ENCODE results near the gene GPR158. TPM values are rescaled to one million over a fixed set of nuclear protein-coding genes. Genes with fewer than 3 reads are reported as not detected.

Gene GPR158
- total RNA-seq, 1 experiment from 2014 or later, result 0.58 TPM

DNA sequence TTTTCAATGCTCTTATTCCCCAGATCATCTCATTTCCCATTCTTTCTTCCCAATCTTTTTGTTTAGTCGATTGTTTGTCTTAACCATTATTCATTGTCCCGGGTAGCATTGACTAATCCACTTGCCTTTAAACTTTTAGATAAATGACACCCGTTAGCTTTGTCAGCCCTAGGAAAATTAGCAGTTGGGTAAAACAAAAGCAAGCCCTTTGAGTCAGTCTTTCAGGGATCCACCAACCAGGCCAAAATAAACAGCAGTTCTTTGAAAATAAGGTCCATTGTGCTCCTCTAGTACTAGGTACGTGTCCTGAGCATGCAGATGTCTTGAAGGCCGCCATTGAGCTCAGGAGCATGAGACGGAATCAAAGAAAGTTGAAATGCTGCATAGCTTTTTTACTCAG is 389.6 kb downstream of the GPR158 start:
- no peak for DNase-seq (ENCODE audit: low spot score)

DNA sequence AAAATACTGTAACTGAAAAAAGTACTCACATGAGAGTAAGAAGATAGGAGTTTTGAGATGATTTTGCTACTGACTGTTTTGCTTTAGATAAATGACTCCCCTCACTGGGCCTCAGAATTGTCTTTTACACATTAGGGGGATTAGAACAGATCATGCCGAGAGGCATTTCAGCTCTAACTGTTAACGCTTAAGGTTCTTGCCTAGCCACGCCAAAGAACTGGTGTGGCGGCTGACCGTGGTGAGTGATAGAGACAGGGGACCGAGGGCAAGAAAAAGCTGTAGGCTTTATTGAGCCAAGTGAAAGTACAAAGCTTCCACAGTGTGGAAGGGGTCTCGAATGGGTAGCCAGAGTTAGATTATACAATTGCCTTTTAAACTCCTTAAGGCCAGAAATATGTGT is 390.8 kb downstream of the GPR158 start:
- DNase-seq (ENCODE audit: low spot score), result no peak

DNA sequence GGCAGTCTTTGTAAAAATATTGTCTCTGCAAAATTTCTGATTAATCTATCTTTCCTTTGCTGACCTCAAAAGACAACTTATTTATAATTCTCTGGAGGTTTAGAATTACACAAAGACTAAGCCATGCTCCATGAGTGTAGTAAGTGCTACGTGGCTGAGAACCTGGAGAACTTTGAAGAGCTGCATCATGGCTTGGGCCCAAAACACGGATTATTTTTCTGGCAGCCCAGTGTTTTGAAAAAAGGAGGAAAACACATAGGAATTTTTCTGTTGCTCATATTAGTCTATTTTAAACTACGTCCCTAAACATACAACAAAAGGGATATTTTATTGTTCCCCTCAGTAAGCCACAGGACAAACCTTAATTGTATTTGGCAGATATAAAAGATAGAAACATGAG is 398.5 kb downstream of the GPR158 start:
- no peak for DNase-seq (ENCODE audit: low spot score)

DNA sequence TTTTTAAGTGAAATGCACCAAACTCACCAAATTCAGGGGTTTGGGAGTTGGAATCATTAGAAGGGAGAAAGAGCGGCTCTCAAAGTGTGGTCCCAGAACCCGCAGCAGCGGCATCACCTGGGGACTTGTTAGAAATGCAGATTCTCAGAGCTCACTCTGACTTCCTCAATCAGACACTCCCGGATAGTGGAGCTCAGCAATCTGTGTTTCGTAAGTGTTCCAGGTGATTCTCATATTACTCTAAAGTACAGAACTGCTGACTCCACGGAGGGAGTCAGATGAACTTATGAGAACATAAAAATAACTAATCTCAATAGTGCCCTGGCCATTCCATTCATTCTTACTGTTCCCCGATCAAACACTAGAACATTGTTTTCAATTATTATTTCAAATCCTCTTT is 400.5 kb downstream of the GPR158 start:
- DNase-seq (ENCODE audit: low spot score), result no peak

DNA sequence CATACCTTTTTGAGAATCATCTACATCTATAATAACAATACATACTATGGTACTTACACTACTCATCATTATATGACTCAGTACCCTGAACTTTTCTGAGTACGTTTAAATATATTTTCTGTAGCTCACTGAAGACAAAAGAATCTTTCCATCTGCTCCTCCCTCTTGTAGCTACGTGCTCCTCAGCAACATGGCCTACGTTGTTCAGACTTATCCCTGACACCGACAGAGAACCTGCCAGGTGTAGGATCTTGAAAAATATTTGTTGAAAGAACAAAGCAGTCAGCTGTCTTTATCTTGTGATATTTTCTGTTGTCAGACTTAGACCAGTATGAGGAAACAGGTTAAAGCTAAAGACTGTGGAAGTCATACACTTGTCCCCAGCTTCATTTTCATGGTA is 403.3 kb downstream of the GPR158 start:
- no peak for DNase-seq (ENCODE audit: low spot score)

DNA sequence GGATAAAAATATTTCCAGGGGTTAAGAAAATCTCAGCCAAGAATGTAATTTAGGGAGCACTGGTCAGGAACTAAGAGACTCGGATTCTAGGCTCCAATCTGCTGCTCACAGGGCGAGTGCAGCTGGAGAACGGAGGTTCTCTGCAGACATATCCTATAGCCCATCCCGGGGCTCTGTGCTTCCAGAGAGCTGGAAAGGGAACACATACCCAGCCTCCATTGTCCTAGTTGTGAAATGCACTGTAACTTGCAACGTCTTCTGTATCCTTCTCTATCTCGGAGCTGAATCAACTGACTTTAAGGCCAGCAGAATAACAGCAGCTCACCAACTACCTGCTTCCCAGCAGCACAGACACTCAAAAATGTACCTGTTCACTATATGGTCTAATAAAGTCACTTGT is 408.2 kb downstream of the GPR158 start:
- no peak for DNase-seq (ENCODE audit: low spot score)

DNA sequence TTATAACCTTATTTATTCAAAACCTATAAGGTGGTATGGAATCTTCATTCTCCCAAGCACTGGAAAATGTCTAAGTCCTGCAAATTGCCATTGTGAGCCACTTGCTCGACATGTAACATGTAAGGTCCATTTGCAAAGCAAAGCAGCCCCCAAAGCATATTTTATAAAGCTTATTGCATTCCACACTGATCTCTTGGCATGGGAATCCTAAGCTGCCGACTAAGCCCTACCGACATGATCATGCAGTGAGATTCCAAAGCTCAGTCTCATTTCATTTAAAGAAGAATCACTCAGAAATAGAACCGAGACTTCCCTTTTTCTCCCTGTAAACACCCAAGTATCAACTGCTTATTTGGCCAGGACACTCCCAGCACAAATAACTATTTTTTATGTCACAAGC is 425.9 kb downstream of the GPR158 start:
- DNase-seq (ENCODE audit: low spot score), result no peak

DNA sequence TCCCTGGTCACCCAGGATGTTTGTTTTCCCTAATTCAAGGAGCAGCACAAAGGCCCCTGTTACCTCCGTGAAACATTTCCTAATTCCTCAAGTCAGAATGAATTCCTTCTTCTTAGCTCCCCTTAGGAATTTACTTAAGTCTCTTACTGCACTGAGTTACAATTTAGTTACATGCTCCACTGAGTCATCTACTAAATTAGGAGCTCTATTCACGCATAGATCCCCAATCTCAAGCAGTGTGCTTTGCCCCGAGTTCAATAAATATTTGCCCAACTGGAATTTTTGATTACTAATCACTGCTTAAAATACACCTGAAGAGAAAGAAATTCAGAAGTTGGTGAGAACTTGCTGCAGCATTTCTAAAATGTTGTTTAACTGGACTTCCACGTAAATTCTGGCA is 429.8 kb downstream of the GPR158 start:
- no peak for DNase-seq (ENCODE audit: low spot score)

DNA sequence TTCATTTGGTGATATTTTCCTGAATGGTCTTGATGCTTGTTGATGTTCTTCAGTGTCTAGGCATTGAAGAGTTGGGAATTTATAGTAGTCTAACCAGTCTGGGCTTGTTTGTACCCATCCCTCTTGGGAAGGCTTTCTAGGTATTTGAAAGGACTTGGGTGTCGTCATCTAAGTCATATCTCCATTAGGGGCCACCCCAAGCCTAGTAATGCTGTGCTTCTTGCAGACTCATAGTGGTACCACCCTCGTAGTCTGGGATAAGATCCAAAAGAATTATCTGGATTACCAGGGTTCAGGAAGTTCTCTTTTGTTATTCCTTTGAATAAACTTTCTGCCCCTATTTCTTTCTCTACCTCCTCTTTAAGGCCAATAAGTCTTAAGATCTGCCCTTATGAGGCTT is 439.9 kb downstream of the GPR158 start:
- DNase-seq (ENCODE audit: low spot score), result no peak

DNA sequence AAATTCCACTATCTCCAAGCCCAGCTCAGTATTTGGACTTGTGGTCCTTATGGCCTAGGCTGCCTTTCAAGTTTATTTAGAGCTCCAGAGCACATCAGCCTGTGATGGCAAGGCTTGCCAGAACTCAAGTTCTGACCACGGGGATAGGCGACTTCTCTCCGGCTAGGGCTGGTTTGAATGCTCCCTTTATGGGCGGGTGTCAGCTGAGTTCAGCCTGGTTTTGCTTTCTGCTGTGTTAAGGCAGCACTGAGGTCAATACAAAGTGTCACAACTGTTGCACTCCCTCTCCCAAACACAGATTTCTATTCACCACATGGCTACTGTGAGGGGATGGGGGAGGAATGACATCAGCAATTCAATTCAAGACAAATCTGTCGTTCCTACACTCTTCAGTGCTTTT is 441.1 kb downstream of the GPR158 start:
- DNase-seq (ENCODE audit: low spot score), result no peak

DNA sequence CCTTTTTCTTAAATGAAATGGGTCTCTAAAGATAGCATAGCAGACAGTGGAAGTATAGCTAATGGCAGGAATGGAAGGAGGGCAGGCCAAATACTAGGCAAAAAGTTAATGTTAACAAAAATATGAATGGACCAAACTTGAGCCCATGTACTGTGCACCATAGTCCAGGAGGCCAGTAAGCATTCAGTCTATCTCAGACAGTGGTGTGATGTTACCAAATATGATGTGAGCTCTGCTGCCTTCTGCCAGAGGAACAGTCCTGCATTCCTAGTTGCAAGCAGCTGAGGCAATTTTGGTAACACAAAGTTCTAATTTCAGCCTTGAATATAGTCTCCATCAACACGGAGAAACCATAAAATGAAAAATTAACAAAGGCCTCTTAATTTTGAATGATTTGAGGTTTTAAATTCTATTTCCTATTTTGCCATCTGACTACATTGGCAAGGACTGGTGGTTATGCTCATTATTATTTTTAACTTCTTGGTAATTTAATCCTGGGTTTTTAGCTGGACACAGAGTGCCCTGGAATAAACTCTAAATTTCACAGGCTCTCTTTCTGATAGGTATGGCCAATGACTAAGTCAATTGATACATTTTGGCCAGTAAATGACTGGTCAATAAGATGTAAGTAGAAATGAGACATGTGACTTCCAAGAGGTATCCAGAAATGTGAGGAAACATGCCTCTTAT is 442.2 kb downstream of the GPR158 start:
- no peak for DNase-seq (ENCODE audit: low spot score)

DNA sequence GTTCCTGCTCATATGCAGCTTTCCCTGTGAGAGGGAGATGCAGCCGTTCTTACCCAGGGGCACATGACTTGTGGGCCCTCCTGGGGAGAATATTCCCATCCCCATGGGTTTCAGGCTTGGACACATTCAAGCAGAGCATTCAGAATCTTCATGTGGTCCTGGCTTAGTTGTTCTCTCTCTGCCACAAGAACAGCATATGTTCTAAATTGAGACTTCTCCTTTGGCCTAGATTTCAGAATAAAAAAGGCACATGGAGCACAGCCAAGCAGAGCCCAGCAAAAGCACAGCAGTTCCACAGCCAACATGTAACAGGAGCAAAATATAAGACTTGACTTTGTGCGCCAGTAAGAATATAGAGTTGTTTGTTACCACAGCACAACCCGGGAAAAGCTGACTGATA is 452.8 kb downstream of the GPR158 start:
- no peak for DNase-seq (ENCODE audit: low spot score)

DNA sequence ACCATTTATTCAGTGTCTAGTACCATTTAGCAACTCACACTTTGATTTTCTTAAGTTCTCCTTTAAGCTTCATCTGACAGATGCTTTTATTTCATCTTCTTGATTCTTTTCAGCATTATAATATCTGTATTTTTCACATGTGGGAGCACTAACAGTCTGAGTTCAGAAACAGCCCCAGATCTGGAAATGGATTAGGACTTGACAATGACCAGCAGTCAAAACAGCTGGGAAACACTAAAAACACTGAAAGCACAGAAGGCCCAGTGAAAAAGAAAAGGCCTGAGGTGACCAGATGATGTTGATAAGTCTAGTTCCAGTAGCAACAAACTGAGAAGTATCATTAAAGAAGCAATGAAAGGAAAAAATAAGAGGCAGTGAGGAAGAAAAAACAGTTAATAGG is 454.5 kb downstream of the GPR158 start:
- no peak for DNase-seq (ENCODE audit: low spot score)

DNA sequence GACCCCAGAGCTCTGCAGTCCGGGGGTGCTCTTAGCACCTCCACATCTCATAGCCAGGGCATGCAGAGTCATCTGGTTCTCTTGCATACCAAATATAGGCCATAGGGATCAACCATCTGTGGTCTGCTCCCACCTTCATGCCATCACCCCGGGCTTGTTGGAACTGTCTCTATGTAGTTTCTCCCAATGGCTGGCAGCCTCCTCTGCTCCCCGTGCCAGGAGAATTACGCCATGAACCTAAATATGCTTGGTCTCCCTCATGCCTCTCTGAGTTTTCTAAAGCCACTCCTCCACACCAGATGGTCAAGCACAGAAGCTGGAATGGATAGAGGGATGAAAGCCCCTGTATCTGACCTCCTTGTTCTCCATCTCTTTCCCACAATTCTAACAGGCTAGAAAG is 456.7 kb downstream of the GPR158 start:
- no peak for DNase-seq (ENCODE audit: low spot score)

DNA sequence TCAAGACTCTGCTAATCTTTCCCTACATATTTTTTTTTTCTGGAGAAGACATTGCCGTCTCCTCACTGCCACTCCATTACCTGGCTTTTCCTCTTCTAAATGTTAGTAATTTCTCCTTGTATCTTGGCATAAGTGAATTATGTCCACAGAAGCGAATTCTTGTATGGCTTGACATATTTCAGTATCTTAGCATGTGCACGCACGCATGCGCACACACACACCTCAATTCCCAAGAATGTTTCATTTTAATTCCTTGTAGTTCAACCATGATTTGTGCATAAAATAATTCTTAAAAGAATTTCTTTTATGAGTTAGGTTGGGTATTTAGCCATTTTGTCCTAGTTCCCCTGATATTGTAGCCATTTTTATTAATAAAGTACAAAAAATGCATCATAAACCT is 458.0 kb downstream of the GPR158 start:
- no peak for DNase-seq (ENCODE audit: low spot score)

DNA sequence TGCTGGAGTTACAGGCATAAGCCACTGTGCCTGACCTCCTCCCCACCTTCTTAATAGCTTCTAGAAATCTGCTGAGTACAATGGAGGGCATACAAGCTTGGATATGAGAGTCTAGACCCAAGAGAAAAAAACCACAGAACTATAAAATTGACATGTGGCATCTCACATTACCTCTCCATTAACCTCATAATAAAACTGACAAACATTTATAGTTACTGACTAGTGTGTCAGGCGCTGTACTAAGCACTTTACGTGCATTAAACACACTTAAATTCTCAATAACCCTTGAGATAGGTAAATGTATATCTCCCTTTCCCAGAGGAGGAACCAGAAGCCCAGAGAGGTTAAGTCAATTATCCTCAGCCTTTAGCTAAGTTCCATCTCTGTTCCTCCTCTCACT is 458.7 kb downstream of the GPR158 start:
- DNase-seq (ENCODE audit: low spot score), result no peak

DNA sequence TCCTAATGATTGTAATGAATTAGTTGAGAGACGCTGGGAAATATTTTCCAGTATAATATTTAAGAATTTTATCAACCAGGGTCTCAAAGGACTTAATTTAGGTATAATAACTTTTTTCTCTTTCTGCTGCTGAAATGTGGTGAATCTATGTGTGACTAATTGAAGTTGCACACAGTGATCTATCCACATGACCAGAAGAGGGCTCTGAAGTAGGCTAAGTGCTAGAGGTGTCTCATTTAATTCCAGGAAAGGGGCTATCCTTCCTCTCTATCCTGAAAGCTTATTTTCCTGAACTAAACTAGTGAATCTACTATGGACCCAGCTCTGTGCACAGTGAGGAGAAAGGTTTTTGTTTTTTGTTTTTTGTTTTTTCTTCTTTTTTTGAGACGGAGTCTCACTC is 464.8 kb downstream of the GPR158 start:
- DNase-seq (ENCODE audit: low spot score), result peak; percentile 3

DNA sequence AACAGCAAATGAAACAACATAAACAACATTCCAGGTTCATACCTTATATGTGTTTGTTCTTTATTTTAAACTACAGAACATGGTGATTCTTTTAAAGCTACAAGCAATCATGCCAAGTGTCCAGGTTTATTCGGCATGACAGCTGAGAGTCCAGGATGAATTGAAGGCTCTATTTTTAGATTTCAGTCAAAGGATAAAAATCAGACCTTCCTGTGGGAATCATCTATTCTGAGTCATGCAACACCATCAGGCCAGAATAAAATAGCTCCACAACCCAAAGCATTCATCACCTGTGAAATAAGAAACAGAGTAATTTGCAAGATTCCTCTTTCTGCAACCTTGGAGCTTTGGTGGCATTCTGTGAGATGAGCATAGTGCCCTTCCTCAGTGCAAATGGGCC is 466.8 kb downstream of the GPR158 start:
- DNase-seq (ENCODE audit: low spot score), result no peak

DNA sequence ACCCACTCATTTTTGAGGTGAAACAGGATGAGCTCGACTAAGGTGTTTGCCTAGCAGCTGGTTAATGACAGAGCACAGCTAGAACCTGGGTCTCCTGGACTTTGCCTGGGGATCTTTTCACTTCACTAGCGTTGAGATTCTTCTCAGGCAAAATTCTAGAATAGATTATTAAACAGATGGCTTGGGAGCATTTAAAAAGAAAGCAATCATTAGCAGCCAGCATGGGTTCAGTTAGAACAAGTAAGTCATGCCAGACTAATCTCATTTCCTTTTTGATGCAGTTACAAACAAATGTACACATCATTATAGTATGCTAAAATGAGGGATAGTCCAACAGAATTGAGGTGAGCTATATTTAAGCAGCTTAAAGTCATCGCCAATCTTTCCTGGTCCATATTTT is 467.9 kb downstream of the GPR158 start:
- DNase-seq (ENCODE audit: low spot score), result no peak

DNA sequence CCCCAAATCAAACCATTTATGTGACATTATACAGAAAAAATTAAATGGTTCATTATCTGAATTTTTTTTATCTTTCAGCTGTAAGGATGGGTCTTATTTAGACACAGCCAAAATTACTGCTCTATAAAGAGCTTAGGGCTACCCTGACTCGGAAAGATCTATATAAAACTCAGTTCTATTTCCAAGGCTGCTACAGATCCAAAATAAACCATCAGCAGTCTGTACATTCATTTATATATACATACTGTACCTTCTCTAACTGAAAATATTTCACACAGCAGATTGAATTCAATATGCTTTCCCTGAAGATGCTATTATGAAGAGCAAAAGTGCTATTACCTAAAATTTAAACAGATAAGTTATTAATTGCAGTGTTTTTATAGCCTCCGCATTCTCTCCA is 471.6 kb downstream of the GPR158 start:
- no peak for DNase-seq (ENCODE audit: low spot score)

DNA sequence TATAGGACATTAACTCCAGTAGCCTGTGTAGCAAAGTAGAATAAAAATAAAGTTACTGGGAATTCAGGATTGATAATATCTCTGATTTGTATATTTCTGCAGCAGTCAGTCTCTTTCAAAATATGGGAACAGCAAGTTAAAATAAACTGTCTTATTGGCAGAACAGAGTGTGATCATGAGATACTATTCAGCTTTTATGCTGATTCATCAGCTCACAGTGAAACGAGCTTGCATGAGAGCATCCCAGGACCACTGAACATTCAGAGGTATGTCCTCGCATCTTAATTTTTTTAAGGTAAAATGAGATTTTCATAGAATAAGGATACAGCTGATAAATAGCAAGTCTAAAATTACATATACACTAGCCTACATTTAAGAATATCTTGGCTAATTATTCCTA is 476.7 kb downstream of the GPR158 start:
- no peak for DNase-seq (ENCODE audit: low spot score)
